GM12873 (cell line): Measurements from ENCODE around the gene UHRF1.

ENCODE experiments used
- TF ChIP-seq, protein P1 (sequence below): IDR thresholded peaks from 2 replicates; pipeline ENCODE4 v1.5.1; 2012; ENCODE audit warnings: low read depth, mild to moderate bottlenecking, moderate library complexity, low read length, control low read depth; ENCODE audit not compliant: insufficient read depth; ENCODE audit errors: missing control alignments

UHRF1 gene

DNA sequence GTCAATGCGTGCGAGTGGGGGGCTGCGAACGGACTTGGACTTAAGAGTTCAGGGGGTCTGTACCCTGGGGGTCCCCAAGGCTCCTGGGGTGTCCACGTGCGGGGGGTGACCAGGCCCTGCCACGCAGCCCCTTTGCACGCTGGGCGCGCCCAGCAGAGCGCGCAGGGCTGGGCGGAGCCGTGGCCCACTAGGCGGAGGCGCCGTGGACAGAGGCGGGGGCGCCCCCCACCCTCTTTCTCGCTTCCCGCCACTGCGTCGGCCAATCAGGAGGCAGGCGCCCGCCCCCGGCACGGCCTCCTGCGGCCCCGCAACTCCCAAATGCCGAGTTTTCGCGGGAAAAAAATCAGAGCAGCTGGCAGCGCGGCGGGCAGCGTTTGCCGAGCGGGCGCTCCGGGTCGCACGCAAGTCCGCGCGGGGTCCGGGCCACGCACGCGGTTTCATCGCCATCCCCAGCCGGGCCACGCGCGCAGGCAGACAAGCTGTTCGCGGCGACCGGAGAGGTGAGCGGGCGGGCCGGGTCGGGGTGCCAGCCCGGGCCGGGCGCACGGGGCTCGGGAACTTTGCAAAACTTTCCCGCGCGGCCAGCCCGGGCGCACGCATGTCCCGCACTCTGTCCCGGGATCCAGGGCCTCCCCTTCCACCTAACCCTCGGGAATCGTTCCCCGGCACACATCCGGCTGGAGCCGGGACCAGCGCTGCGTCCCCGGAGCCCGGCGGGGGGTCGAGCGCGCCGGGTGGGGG, at the start of gene UHRF1:
TSS of gene UHRF1 (plus strand) at position 346 of the 741 bp plus-strand sequence. CDS start 1,385 bp downstream, outside the sequence.
- TF ChIP-seq, protein P1, sequence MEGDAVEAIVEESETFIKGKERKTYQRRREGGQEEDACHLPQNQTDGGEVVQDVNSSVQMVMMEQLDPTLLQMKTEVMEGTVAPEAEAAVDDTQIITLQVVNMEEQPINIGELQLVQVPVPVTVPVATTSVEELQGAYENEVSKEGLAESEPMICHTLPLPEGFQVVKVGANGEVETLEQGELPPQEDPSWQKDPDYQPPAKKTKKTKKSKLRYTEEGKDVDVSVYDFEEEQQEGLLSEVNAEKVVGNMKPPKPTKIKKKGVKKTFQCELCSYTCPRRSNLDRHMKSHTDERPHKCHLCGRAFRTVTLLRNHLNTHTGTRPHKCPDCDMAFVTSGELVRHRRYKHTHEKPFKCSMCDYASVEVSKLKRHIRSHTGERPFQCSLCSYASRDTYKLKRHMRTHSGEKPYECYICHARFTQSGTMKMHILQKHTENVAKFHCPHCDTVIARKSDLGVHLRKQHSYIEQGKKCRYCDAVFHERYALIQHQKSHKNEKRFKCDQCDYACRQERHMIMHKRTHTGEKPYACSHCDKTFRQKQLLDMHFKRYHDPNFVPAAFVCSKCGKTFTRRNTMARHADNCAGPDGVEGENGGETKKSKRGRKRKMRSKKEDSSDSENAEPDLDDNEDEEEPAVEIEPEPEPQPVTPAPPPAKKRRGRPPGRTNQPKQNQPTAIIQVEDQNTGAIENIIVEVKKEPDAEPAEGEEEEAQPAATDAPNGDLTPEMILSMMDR = no peak

DNA sequence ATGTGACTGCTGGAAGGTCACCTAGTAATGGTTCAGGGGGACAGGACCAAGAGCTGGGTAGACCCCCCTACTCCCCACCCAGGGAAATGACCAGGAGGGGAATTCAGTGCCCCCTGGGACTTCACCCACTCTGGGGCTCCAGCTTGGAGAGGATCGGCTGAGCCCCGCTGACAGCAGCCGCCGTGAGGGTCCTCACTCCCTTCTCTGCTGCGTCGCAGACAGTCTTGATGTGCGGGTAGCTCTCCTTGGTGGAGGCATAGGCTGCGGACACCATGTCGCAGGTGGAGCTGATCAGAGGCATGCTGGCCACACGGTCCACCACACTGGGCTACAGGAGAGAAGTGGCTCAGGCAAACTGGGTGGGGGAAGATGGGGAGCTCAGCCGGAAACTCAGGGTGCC, 49.6 kb upstream of the UHRF1 start:
- TF ChIP-seq, protein P1 = no peak

DNA sequence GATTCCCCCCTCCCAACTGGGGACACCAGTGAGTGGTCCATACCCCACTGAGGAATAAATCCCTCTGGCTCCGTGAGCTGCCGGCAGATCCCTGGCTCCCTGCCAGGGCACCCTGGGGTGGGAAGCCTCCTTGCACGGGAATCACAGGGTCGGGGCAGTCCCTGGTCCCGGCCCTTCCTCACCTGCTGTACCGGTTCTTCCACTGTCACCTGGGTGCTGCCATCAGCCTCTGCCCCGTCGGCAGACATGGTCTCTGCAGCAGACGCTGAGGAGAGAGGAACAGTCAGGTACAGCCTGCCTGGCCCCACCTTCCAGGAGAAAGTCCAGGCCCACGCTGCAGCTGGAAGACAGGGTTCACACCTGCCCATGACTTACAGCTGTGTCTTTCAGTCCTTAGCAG, 48.2 kb upstream of the UHRF1 start:
- TF ChIP-seq, protein P1 = no peak

DNA sequence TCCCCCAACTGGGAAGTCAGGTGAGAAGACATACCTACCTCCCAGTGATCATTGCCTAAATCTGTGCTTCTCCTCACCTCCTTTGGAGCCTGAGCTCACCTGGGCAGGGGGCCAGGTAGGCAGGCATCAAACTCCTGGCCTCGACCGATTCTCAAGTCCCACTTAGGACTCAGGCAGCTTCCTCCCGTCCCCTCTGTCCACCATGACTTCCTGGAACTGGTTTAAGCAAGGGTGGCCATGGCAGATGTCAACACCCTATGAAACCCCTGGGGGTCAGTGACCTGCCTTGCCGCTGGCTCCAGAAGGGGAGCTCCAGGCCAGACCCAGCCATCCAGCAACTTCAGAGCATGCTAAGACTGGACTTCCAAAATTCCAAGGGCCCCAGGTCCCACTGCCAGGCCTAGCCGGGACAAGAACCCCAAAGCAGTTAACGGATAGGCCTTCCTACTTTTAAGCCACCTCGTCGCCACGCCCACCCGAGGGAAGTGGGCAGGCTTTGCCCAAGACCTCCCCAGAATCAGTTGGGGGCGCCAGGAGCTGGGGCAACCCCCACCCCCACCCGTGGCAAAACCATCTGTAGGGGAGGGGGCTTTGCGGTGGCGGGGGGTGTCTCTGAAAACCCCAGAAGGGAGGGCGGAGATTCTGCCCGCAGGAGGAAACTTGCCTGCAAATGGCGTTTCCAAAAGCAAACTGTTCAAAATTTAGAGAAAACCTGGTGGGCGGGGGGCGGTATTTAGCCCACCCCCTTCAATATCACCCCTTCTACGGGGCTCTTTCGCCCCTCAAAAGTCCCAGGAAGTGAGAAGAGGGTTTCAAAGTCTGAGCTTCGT, 42.5 kb upstream of the UHRF1 start:
- TF ChIP-seq, protein P1 = no peak

DNA sequence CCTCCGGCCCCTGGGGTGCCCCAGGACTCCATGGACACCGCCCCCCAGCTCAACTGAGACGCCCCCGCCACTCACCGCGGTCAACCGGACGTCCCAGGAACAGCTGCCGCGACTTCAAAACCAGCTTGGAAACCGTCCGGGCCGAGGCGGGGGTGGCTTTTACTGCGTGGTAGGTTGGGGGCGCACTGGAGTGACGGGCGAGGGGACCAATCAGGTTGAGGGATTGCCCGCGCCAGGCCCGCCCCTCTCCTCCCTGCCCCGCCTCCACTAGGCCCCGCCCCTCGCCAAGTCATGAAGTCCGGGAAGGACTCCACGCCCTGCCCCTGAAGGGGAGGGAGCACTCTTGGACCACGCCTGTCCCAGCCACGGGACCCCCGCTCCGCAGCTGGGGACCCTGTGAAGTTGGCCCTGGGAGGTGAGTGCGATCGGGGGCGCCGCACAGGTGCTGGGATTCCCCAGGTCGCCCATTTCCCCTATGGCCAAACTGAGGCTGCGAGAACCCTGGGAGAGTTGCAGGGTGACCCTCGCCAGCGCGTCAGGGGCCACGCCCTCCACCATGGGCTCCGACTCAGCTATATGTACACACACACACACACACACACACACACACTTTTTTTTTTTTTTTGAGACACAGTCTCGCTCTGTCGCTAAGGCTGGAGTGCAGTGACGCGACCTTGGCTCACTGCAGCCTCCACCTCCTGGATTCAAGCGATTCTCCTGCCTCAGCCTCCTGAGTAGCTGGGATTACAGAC, 41.6 kb upstream of the UHRF1 start, which contains the start of gene PLIN3:
TSS of gene PLIN3 (minus strand) at position 134 of the 752 bp plus-strand sequence. CDS start 6,273 bp downstream, outside the sequence.
- TF ChIP-seq, protein P1 = no peak

DNA sequence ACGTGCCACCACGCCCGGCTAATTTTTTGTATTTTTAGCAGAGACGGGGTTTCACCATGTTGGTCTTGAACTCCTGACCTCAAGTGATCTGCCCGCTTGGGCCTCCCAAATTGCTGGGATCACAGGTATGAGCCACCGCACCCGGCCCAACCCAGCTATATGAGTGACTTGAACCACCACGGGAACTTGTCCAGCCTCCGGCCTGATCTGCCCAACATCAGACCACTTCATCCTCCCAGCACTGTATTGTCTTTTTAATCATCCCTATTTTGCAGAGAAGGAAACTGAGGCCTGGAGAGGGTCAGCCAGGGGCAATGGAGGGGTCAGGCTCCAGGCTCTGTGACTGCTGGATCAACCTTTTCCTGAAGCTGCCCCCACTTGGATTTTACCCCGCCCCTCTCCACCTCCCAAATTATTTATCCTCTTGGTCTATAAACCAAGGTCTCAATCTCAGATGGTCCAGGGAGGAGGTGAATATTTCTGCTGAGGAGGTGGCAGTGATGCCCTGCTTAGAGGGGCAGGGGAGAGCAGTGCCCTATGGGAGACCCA, 40.9 kb upstream of the UHRF1 start:
- TF ChIP-seq, protein P1 = no peak
